ENCODE results near the gene IFIH1.

The IFIH1 gene

GRCh38 chr2:162327134-162327769 is 8.8 kb upstream of the IFIH1 start:
- Histone ChIP-seq H3K27me3 (ENCODE audit: low read depth) (no peaks in the 10 kb centered on the region), H3K9me3 (no peaks in the 10 kb centered on the region), H3K36me3 (replicated peaks) (no peaks in the 10 kb centered on the region), H3K4me3 (no peak overlapping the region), H3K4me1 (no peaks in the 10 kb centered on the region)
- in situ Hi-C loops (cut with MboI; ENCODE audit: low sequenced_read_pairs), result no loop called here
- no peak for DNase-seq (ENCODE audit: low spot score in 2 of 2)

- Histone ChIP-seq H3K4me3 (no peak overlapping the region), H3K9me3 (no peaks in the 10 kb centered on the region), H3K27me3 (ENCODE audit: low read depth) (no peaks in the 10 kb centered on the region), H3K4me1 (peaks cover 10% of the 10 kb centered on the region), H3K36me3 (replicated peaks) (no peaks in the 10 kb centered on the region)
- DNase-seq (ENCODE audit: low spot score in 2 of 2), result no peak
- in situ Hi-C loops (cut with MboI; ENCODE audit: low sequenced_read_pairs), result no loop called here
Measured at GRCh38 chr2:162324953-162325352, 6.5 kb upstream of the IFIH1 start.

- peaks cover 14% of the 10 kb centered on the region for H3K4me1 ChIP-seq
- peak in 1 of 2 experiments; percentile 58 for DNase-seq (ENCODE audit: low spot score in 2 of 2)
- in situ Hi-C loops (cut with MboI; ENCODE audit: low sequenced_read_pairs), result no loop called here
- no peaks in the 10 kb centered on the region for H3K9me3 ChIP-seq
- no peaks in the 10 kb centered on the region for H3K36me3 ChIP-seq (replicated peaks)
- H3K27me3 ChIP-seq (ENCODE audit: low read depth), result no peaks in the 10 kb centered on the region
- no peak overlapping the region for H3K4me3 ChIP-seq
Measured at GRCh38 chr2:162320864-162321517, 2.5 kb upstream of the IFIH1 start.

- Histone ChIP-seq H3K4me1 (peaks cover 14% of the 10 kb centered on the region), H3K9me3 (no peaks in the 10 kb centered on the region), H3K27me3 (ENCODE audit: low read depth) (no peaks in the 10 kb centered on the region), H3K36me3 (replicated peaks) (no peaks in the 10 kb centered on the region), H3K4me3 (peak overlapping the region; percentile 34)
- in situ Hi-C loops (cut with MboI; ENCODE audit: low sequenced_read_pairs), result no loop called here
- DNase-seq (ENCODE audit: low spot score in 2 of 2), result no peak
Measured at GRCh38 chr2:162317861-162318327, 590 bp downstream of the IFIH1 start.

GRCh38 chr2:162317058-162317742 is 1.3 kb downstream of the IFIH1 start:
- Histone ChIP-seq H3K36me3 (replicated peaks) (no peaks in the 10 kb centered on the region), H3K4me1 (peaks cover 14% of the 10 kb centered on the region), H3K4me3 (no peak overlapping the region), H3K9me3 (no peaks in the 10 kb centered on the region), H3K27me3 (ENCODE audit: low read depth) (peaks cover 1% of the 10 kb centered on the region)
- in situ Hi-C loops (cut with MboI; ENCODE audit: low sequenced_read_pairs), result no loop called here
- DNase-seq (ENCODE audit: low spot score in 2 of 2), result no peak

GRCh38 chr2:162316590-162316989 is 1.9 kb downstream of the IFIH1 start:
- H3K36me3 ChIP-seq (replicated peaks), result no peaks in the 10 kb centered on the region
- H3K9me3 ChIP-seq, result no peaks in the 10 kb centered on the region
- DNase-seq (ENCODE audit: low spot score in 2 of 2), result no peak
- in situ Hi-C loops (cut with MboI; ENCODE audit: low sequenced_read_pairs), result no loop called here
- H3K4me1 ChIP-seq, result peaks cover 14% of the 10 kb centered on the region
- no peak overlapping the region for H3K4me3 ChIP-seq
- H3K27me3 ChIP-seq (ENCODE audit: low read depth), result peaks cover 7% of the 10 kb centered on the region

GRCh38 chr2:162315938-162316337 is 2.5 kb downstream of the IFIH1 start:
- in situ Hi-C loops (cut with MboI; ENCODE audit: low sequenced_read_pairs), result no loop called here
- H3K36me3 ChIP-seq (replicated peaks), result no peaks in the 10 kb centered on the region
- peaks cover 8% of the 10 kb centered on the region for H3K27me3 ChIP-seq (ENCODE audit: low read depth)
- H3K9me3 ChIP-seq, result no peaks in the 10 kb centered on the region
- peaks cover 11% of the 10 kb centered on the region for H3K4me1 ChIP-seq
- no peak overlapping the region for H3K4me3 ChIP-seq
- no peak for DNase-seq (ENCODE audit: low spot score in 2 of 2)

DNA sequence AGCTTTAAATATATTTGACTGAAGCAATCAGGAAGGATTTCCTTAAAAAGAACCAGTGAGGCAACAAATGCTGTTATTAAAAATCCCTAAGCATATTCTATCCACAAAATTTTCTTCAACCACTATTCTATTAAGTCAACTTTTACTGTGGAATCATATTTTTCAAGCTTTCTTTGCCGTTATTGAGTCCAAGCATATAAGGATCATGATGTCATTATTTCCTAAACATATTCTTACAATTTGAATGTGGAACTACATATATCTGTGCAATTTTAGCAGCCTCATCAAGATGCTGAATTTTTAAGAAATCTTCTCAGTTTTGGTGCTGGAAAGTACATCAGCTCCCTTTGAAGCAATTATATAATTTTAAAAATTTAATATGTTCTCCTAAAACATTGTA is 5.6 kb downstream of the IFIH1 start:
- no peak overlapping the region for H3K4me3 ChIP-seq
- H3K9me3 ChIP-seq, result no peaks in the 10 kb centered on the region
- H3K27me3 ChIP-seq (ENCODE audit: low read depth), result peaks cover 15% of the 10 kb centered on the region
- in situ Hi-C loops (cut with MboI; ENCODE audit: low sequenced_read_pairs), result no loop called here
- H3K36me3 ChIP-seq (replicated peaks), result no peaks in the 10 kb centered on the region
- no peak for DNase-seq (ENCODE audit: low spot score in 2 of 2)
- no peaks in the 10 kb centered on the region for H3K4me1 ChIP-seq

DNA sequence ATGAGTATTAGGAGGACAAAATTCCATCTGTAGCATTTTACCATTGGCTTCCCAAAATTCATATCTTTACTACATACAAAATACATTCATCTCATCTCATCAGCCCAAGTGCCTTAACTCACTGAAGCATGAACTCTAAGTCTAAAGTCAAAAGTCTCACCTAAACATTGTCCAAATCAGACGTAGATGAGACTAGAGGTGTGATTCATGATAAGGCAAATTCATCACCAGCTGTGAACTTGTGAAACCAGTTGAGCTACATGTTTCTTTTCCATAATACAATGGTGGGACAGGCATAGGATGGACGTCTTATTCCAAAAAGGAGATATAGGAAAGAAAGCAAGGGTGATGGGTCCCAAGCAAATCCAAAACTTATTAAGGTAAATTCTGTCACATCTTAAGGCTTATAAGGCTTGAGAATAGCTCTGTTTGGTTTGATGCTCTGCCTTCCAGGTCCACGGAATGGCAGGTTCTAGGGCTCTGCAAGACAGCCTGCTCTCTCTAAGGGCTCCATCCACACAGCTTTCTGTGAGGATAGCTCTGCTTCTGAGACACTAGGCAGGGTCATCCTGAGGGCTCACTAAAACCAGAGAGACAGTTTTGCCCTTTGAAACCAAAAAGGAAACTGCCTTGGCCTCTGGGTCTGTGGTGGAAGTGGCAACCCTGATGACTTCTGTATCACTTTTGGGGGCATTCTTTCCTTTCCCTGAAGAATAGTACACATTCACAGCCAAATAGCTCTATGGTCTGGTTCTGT is 9.6 kb downstream of the IFIH1 start:
- no peak for DNase-seq (ENCODE audit: low spot score in 2 of 2)
- Histone ChIP-seq H3K4me1 (no peaks in the 10 kb centered on the region), H3K36me3 (replicated peaks) (no peaks in the 10 kb centered on the region), H3K27me3 (ENCODE audit: low read depth) (peaks cover 19% of the 10 kb centered on the region), H3K4me3 (no peak overlapping the region), H3K9me3 (no peaks in the 10 kb centered on the region)
- in situ Hi-C loops (cut with MboI; ENCODE audit: low sequenced_read_pairs), result no loop called here

DNA sequence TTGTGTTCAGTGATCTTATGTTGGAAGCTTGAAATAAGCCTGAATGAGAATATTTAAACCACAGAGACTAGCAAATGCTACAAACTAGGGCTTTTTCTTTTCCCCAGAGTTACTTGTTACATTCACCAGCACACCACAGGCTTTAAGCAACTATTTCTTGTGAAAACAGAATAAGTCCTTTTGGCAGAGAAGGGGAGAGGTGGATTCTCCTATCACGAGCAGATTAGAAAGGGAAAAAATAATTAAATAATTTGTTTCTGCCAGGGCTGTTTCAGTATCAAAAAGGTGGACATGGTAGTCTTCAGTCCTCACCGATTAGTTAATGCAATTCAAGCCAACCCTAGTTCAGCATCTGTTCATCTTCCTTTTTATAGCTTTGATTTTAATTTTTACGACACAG is 12.6 kb downstream of the IFIH1 start:
- no peak overlapping the region for H3K4me3 ChIP-seq
- H3K36me3 ChIP-seq (replicated peaks), result no peaks in the 10 kb centered on the region
- no peaks in the 10 kb centered on the region for H3K4me1 ChIP-seq
- no peaks in the 10 kb centered on the region for H3K9me3 ChIP-seq
- in situ Hi-C loops (cut with MboI; ENCODE audit: low sequenced_read_pairs), result no loop called here
- peaks cover 10% of the 10 kb centered on the region for H3K27me3 ChIP-seq (ENCODE audit: low read depth)
- DNase-seq (ENCODE audit: low spot score in 2 of 2), result no peak

GRCh38 chr2:162301877-162302276 is 16.6 kb downstream of the IFIH1 start:
- H3K36me3 ChIP-seq (replicated peaks), result no peaks in the 10 kb centered on the region
- in situ Hi-C loops (cut with MboI; ENCODE audit: low sequenced_read_pairs), result no loop called here

GRCh38 chr2:162301151-162301804 is 17.2 kb downstream of the IFIH1 start:
- Histone ChIP-seq H3K27me3 (ENCODE audit: low read depth) (peaks cover 5% of the 10 kb centered on the region; the same call in 1 of the 2 replicates), H3K4me3 (no peak overlapping the region), H3K9me3 (no peaks in the 10 kb centered on the region), H3K4me1 (no peaks in the 10 kb centered on the region), H3K36me3 (replicated peaks) (no peaks in the 10 kb centered on the region)
- in situ Hi-C loops (cut with MboI; ENCODE audit: low sequenced_read_pairs), result no loop called here
- DNase-seq (ENCODE audit: low spot score in 2 of 2), result peak; percentile 58 to 63

More at GRCh38 chr2:162301877-162302276, 16.6 kb downstream of the IFIH1 start:
- no peak for DNase-seq (ENCODE audit: low spot score in 2 of 2)
- H3K9me3 ChIP-seq, result no peaks in the 10 kb centered on the region
- H3K4me3 ChIP-seq, result no peak overlapping the region
- peaks cover 4% of the 10 kb centered on the region; the same call in 1 of the 2 replicates for H3K27me3 ChIP-seq (ENCODE audit: low read depth)
- H3K4me1 ChIP-seq, result no peaks in the 10 kb centered on the region

GRCh38 chr2:162300266-162300665 is 18.2 kb downstream of the IFIH1 start:
- in situ Hi-C loops (cut with MboI; ENCODE audit: low sequenced_read_pairs), result no loop called here
- no peak overlapping the region for H3K4me3 ChIP-seq
- H3K9me3 ChIP-seq, result no peaks in the 10 kb centered on the region
- H3K27me3 ChIP-seq (ENCODE audit: low read depth), result peaks cover 8% of the 10 kb centered on the region; the same call in 1 of the 2 replicates
- no peaks in the 10 kb centered on the region for H3K4me1 ChIP-seq
- no peaks in the 10 kb centered on the region for H3K36me3 ChIP-seq (replicated peaks)
- DNase-seq (ENCODE audit: low spot score in 2 of 2), result no peak
